GM19463 (cell line): ENCODE results near the gene PLD1.
"Not testable (repeated sequence)": the region's sequence is repeated elsewhere in the genome, so short reads cannot be mapped to it uniquely, and the experiment has no call there.

Experiments
- ATAC-seq: cut with Tn5 transposase; IDR thresholded peaks from one replicate; pipeline ENCODE4 v1.9.1; 2021; ENCODE audit warnings: mild to moderate bottlenecking, moderate library complexity; ENCODE audit not compliant: unreplicated experiment

PLD1 gene

DNA sequence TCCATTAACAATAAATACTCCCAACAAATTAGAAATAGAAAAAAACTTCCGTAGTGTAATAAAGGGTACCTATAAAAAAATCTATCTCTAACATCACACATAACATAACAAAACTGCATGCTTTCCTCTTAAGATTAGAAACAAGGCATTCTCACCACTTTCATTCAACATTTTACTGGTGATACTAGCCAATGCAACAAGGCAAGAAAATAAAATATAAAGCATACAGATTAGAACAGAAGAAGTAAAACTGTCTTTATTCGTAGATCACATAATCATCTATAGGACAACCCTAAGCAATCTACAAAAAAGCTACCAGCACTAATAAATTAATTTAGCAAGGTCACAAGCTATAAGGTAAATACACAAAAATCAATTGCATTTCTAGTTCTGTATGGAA, 107.1 kb downstream of the PLD1 start:
- no peak for ATAC-seq

- ATAC-seq: no peak
These were observed 109.6 kb downstream of the PLD1 start for GRCh38 chr3:171700653-171701052.

- ATAC-seq: no peak
These were observed 110.1 kb downstream of the PLD1 start for GRCh38 chr3:171700157-171700556.

- no peak for ATAC-seq
These were observed 110.7 kb downstream of the PLD1 start for GRCh38 chr3:171699601-171700000.

- no peak for ATAC-seq
These were observed 113.5 kb downstream of the PLD1 start for GRCh38 chr3:171696805-171697204.

- ATAC-seq: no peak
These were observed 114.9 kb downstream of the PLD1 start for GRCh38 chr3:171695426-171695825.

DNA sequence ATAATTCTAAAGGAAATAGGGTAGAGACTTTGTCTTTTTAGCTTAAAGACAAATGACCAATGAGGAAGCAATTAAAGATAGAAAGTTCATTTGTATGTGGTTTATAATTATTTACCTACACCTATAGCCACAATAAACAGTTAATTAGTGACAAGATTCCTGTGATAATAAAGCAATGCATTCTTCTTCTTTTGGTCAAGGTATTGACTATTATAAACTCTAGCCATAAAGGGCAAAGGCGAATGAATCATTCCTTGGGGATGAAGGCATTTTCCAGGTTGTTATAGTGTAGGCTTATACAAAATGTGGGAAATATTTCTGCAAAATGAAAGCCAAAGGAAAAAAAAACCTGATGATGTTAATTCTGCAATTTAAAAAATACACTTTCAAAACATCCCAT, 115.4 kb downstream of the PLD1 start:
- no peak for ATAC-seq

GRCh38 chr3:171692551-171692950, 117.7 kb downstream of the PLD1 start:
- not testable (repeated sequence) for ATAC-seq

DNA sequence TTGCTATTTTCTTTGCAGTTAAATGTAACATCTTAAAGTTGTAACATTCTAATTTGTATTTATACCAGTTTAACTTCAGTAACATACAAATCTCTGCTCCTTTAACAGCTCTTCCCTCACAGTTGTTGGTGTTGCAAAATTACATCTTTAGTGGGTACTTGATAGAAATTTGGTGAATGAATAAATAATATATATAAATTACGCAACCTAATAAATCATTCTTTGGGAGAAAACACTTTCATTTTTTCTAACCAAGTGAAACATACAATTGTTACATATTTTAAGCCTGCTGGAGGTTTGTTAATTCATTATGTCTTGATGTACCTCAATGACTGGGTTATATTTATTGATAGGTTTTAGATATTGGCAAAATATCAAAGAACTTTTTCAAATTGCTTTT, 118.8 kb downstream of the PLD1 start:
- no peak for ATAC-seq

DNA sequence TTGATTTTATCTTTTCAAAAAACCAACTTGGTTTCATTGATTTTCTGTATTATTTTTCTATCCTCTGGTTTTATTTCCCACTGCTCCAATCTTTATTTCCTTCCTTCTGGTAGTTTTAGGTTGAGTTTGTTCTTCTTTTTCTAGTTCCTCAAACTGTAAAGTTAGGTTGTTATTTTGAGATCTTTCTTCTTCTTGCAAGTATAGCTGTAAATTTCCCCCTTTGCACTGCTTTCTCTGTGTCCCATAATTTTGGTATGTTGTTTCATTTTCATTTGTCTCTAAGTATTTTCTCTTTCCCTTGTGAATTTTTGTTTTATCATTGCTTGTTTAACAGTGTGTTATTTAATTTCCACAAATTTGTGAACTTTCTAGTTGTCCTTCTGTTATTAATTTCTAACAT, 120.0 kb downstream of the PLD1 start:
- no peak for ATAC-seq

DNA sequence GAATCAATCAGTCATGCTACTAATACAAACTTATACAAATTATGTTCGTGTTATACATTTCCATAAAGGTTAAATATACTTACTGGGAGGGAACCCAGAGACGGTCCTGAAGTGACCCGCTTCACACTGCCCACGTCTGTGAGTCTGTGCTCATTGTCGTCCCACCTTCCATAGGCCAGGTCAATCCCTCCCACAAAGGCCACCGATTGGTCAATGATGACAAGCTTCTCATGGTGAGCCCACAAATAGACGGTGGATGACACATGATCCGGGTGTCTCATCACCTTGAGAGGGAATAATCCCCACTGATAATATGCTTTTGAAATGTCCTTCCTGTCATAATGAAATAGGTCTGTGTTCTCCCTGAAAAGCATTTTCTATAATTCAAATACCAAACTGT, 121.7 kb downstream of the PLD1 start:
- no peak for ATAC-seq

DNA sequence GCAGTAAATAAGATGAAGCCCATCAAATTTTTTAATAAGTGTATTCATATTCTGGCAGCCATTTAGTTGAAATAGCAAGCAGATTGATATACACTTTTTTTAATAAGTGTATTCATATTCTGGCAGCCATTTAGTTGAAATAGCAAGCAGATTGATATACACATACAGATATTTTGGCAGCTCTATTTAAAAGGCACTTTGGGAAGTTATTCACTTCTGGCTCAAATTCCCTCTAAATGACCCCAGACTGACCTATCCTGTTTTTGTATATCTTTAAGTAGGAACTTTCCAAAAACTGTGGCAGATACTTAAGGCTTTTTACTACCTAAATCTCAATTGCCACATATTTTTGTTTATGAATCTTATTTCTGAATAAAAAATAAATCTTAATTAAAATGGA, 122.3 kb downstream of the PLD1 start:
- no peak for ATAC-seq

- no peak for ATAC-seq
These were observed 122.7 kb downstream of the PLD1 start for GRCh38 chr3:171687581-171687980.

DNA sequence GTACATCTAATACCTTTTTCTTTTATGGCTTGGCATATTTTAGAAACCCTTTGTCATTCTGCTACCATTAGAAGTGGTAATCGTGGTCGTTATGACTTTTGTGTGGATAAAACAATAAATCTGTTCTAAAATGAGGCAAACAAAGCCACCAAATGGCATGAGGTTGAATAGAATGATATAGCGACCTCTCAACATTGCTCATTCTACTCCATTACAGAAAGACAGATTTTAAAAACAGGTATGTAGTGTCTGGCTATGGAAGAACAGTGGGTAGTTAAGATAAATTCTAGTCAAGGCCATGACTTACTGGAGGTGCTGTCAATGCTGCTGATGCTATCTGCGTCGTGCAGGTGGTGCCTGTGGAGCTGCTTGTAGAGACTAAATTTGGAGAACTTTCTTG, 123.2 kb downstream of the PLD1 start:
- no peak for ATAC-seq

DNA sequence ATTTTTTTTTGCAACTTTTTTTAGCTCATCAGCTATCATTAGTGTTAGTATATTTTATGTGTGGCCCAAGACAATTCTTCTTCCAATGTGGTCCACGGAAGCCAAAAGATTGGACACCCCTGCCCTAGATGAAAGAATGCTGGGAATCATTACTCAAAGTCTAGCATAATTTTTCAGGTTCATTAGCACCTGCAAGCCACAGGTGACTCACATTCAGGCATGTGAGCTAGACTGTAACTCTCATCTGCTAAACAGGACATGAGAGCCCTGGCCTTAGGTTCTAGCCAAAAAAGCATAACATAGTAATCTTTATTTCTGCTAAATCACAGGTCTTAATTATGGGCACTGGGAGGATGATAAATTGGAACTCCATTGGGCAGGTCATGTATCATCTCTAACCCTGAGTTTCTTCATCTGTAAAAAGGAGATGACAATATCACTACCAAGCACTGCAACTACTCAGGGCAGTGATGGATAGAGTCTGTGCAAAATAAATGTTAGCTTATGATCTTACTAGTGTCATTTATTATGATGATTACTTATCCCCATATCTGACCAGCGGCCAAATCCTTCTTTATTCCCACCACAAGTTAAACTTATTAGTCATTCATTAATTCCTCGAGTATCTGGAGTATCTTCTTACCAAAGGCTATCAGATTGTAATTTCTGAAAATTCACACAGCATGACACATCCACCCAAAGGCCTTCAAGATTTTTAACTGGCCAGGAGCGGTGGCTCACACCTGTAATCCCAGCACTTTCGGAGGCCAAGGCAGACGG, 125.0 kb downstream of the PLD1 start:
- ATAC-seq: no peak

- ATAC-seq: no peak
These were observed 126.1 kb downstream of the PLD1 start for GRCh38 chr3:171684221-171684620.

DNA sequence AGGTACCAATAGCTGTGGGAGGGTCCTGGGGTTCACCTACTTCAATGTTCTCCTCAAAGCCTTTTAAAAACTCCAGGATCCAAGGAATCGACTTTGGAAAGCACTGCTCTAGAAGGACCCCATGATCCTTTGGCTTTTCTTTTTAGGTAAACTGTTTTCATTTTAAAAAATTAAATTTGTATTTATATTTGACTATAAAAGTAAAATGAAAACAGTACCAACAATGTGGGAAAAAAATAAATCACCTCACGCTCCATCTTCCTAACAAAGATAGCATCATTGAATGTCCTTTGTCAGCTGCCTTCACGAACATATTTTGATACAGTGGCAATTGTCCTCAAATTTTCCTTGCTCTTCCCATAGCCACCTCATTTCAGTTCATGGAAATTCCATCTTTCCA, 127.5 kb downstream of the PLD1 start:
- ATAC-seq: no peak

GRCh38 chr3:171680726-171681411, 129.4 kb downstream of the PLD1 start:
- ATAC-seq: no peak

DNA sequence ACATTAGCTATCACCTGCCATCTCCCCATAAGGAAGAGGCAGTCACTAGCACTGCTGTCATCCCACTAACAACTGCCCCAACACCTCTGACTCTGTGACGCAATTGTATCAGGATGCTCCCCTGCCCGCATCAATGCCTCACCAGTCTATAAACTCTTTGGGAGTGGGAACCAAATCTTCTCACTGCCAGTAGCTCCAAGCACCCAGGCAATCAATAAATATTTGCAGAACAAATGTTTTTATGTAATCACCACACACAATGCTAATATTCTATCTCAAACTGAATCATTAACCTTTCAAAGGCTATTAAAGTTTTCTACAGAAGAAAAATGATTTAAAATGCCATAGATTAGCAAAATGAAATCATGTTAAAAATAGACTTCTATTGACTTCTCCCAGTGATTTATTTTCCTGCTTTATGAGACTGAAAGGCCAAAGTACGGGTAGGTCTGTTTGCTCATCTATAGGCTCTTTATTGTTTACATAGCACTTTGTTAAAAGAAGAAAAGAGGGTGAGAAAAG, 131.3 kb downstream of the PLD1 start:
- no peak for ATAC-seq

GRCh38 chr3:171677706-171678105, 132.6 kb downstream of the PLD1 start:
- ATAC-seq: no peak

- ATAC-seq: no peak
These were observed 133.6 kb downstream of the PLD1 start for GRCh38 chr3:171676601-171677175.

GRCh38 chr3:171673951-171674350, 136.3 kb downstream of the PLD1 start:
- ATAC-seq: no peak
